DMS153 treated with DMSO at 0.1 percent for 48 hours (cell line): ENCODE measurements around the gene SYT11.
"Not testable (repeated sequence)": the region's sequence is repeated elsewhere in the genome, so short reads cannot be mapped to it uniquely, and the experiment has no call there.

Source experiments
- DNase-seq: peaks from one replicate; lab custom pipeline; 2025; ENCODE audit not compliant: unreplicated experiment; lab: John Stamatoyannopoulos, UW

SYT11 gene

GRCh38 chr1:155860970-155861510, 1.7 kb downstream of the SYT11 start:
- peak; percentile 64 for DNase-seq

DNA sequence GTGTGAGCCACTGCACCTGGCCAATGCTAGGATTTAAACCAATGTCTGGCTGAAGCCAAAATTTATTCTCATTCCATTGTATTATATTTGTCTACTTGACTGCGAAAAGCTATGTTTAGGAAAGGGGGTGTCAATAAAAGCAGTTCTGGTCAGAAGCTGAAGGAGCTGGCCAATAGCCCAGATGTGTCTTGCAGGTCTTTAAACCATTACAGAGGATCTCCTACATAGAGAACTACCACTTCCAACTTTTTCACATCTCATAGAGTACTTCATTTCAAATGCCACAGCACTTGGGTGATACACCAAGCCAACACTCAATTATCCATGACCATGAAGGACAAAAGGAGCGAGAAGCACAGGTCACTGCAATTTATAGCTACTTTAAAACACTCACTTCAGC, 2.5 kb downstream of the SYT11 start:
- DNase-seq, result no peak

- no peak for DNase-seq
Measured at GRCh38 chr1:155864393-155864792, 5.0 kb downstream of the SYT11 start.

GRCh38 chr1:155867766-155868165, 8.4 kb downstream of the SYT11 start:
- no peak for DNase-seq

DNA sequence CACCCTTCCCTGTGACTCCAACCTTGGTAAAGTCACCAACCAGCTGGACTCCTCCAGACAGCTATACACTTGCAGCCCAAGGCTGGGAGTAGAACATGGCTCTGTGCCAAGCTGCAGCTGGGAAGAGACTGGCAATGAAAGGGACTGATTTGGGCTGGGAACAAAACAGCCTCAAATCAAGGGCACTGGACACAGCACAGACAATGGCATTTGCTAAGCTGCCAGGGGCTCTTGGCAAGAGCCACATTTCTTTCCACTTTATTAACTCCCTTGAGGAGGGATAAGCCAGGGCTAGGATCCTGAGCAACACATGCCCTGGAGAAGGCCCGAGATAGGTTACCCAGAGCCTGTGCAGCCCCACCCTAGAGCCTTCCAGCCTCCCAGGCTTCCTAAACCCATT, 12.0 kb downstream of the SYT11 start:
- peak; percentile 22 for DNase-seq

DNA sequence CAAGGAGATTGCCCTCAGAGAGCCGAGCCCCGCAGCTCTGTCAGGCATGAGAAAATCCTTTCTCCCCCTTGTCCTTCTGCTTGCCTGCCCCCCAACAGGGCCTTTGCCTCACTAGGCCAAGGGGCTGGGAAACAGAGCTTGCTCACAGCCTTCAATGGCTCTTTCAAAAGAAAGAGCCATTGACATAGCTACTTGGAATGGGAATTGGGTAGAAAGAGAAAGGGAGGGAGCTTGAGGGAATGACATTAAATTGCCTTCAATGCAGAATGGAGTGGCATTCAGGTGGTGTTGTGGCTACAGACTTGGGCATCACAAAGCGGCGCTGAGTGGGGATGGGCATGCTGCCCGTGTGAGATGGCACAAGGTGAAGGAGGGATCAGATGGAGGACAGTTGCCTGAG, 13.2 kb downstream of the SYT11 start:
- DNase-seq, result no peak

DNA sequence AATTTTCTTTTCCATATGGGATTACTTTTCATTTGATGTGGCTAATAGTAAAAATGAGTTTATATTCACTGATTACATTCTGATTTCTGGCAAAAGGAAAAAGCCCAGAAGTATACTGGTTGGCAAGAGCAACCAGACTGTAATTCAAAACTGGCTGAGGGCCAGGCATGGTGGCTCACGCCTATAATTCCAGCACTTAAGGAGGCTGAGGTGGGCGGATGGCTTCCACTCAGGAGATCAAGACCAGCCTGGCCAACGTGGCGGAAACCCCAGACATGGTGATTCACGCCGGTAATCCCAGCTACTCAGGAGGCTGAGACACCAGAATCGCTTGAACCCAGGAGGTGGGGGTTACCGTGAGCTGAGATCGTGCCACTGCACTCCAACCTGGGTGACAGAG, 14.5 kb downstream of the SYT11 start:
- DNase-seq, result no peak

GRCh38 chr1:155877945-155878344, 18.6 kb downstream of the SYT11 start:
- DNase-seq, result no peak

DNA sequence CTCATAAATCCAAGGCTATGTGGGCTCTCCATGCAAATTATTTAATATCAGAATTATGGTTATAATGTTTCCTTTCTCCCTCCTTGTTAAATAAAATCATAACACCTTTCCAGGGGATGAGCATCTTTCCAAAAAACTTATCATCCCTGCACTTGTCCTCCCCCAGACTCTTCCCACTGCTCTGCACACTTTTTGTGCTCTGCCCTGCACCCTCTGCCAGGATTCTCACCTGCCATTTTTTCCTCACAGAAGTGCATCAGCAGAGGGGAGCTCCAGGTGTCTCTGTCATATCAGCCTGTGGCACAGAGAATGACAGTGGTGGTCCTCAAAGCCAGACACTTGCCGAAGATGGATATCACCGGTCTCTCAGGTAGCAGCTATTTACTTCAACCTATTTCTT, 20.9 kb downstream of the SYT11 start:
- no peak for DNase-seq

DNA sequence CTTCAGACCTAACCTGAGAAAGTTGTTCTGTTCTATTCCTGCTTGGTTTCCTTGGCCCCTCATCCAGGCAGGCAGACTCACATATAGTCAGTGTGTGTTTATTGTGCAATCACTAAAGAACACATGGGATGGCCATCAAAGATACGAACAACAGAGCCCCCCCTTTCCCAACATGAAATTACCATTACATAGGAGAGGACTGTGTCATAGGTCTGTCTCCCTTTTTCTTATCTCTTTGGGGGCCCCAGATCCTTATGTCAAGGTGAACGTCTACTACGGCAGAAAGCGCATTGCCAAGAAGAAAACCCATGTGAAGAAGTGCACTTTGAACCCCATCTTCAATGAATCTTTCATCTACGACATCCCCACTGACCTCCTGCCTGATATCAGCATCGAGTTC, 21.6 kb downstream of the SYT11 start:
- no peak for DNase-seq

- no peak for DNase-seq
Measured at GRCh38 chr1:155882235-155882634, 22.9 kb downstream of the SYT11 start.

- no peak for DNase-seq
Measured at GRCh38 chr1:155882766-155883165, 23.4 kb downstream of the SYT11 start.

DNA sequence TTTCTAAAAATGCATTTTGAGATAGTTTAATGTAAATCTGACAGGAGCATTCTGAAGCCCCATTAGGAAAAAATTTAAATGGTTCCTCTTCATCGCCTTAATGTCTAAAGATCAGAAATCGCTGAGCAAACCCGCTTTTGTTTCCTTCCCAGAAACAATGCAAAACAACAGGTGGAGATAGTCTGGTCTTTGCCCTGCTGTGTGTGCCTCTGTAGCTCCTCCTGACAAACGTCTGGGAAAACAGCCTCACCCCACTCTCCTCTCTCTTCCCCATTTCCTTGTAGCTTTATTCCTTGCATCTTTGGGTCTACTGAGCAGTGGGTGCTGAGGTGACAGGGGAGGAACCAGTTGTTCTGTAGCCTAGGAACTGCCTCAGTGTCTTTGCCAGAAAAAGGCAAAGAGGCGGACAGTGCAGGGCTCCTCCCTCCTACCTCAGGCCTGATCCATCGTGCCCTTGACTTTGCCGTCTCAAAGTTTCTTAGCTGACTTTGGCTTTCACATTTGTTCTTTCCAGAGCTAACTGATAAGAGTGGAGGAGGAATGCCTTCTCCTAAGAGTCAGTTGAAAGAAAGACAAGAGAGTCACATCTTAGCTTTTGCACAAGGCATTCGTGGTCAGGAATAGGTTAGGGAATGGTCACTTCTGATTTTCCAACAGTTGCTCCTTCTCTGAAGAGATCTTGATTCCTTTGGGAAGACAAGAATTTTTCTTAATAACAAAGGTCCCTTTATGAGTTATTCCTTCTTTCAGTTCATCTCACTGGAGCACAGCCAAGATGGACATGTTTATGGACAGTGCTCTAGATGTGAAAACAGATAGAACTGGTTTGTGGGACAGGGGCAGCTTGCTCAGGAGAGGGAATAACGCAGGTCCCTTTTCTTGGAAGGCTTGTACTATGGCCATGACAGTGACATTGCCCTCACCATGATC, 24.9 kb downstream of the SYT11 start:
- no peak for DNase-seq

- no peak for DNase-seq
Measured at GRCh38 chr1:155884982-155885381, 25.6 kb downstream of the SYT11 start.

- no peak for DNase-seq
Measured at GRCh38 chr1:155888481-155888880, 29.1 kb downstream of the SYT11 start.

DNA sequence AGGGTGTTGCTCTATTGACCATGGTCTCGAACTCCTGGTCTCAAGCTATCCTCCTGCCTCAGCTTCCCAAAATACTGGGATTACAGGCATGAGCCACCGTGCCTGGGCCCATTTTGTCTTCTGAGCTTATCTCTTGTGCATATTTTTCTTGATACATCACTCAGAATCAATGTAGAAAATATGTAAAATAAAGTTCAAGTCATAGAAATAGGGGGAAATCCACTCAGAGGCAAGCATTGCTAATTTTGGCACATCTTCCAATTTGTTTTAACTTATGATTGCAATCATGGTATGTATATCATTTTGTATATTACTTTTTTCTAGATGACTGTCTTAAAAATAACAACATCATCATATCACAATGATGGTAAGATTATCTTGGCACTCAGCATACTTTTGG, 30.2 kb downstream of the SYT11 start:
- no peak for DNase-seq

DNA sequence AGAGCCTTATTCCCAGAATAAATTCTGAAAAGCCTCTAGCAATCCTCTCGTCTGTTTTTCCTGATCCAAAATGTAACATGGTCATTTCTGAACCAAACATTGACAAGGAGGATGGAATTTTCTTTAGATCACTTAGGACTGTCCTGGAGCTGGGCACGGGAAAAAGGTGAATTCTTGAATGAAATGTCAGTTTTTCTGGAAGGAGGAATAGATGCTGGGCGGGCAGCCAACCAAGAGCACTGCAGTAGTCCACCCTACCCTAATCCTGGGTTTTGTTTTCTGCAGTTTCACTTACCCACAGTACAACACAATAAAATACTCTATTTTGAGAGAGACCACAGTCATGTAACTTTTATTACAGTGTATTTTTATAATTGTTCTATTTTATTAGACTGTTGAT, 30.9 kb downstream of the SYT11 start:
- DNase-seq, result no peak

DNA sequence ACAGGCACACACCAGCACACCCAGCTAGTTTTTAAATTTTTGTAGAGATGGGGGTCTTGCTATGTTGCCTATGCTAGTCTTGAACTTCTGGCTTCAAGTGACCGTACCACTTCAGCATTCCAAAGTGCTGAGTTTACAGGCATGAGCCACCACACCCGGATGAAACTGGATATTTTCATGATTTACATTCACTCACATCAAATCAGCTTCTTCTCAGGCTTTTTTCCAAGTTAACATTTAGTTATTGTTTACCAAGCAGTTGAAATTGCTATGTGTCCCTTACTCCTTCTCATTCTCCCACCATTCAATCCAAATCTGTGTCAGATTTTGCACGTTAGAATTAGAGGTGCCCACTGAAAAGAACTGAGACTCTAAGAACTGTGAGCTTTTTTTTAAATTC, 33.4 kb downstream of the SYT11 start:
- no peak for DNase-seq

GRCh38 chr1:155893389-155894142, 34.2 kb downstream of the SYT11 start:
- DNase-seq, result no peak

DNA sequence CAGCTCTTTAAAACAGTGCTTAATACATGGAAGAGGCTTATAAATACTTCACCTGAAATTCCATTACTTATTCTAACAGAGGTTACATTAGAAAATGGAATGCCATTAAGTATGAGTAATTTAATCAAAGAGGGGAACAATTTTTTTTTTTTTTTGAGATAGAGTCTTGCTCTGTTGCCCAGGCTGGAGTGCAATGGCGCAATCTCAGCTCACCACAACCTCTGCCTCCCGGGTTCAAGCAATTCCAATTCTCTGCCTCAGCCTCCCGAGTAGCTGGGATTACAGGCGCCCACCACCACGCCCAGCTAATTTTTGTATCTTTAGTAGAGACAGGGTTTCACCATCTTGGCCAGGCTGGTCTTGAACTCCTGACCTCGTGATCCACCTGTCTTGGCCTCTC, 36.2 kb downstream of the SYT11 start:
- not testable (repeated sequence) for DNase-seq

GRCh38 chr1:155896476-155896875, 37.1 kb downstream of the SYT11 start:
- DNase-seq, result not testable (repeated sequence)

- no peak for DNase-seq
Measured at GRCh38 chr1:155897746-155898145, 38.4 kb downstream of the SYT11 start.
